Measurements from ENCODE around the gene KRT33A.

Gene KRT33A

DNA sequence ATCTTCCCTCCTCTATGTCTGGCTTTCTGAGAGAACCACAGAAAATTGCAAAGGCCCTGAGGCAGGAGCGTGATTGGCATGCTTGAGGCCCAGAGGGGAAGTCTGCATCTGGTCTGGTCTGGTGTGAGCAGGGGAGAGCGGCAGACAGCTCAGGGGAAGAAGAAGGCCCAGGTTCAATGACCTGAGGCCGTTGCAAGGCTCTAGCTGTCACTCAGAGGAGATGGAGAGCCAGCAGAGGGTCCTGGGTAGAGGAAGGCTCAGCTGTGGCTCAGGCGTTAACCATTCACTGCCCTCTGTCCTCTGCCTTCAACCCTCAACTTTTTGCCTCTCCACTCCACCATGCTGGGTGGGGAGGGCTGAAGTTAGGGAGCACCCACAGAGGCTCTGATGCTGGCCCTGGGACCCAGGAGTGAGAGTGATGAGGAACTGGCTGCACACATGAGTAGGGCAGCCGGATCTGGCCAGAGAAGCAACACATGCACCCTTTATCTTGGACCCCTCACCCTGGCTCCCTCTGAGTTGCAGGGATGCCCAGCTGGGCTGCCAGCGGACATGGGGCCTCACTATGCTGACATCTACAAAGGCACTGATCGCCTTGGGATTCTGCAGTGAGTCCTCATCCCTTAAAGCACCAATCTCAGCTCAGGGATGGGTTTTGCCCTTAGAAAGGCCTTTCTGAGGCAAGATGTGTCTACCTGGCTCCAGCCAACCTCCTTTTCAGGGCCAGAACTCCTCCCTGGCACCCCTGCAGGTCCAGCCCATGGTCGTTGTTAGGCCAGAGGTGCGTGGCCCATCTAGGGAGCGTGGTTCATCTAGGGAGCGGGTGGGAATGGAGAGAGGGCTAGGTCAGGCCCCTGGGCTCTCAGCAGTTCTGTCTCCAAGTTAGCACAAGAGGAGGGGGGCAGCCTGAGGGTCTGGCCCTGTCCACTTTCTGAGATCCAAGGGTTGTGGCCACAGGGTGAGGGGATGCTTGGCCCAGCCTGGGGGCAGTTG lies 27.4 kb downstream of the KRT33A start:
- no peak overlapping the region for H3K4ac ChIP-seq (ENCODE audit: low read depth, low read length)
- H4K91ac ChIP-seq (ENCODE audit: low read depth, low read length): peak overlapping the region; percentile 5
- peaks cover 2% of the 10 kb centered on the region for H3K79me1 ChIP-seq (ENCODE audit: low read length)
- H3K9me3 ChIP-seq (ENCODE audit: insufficient read depth, low read depth, low read length): no peaks in the 10 kb centered on the region
- no peaks in the 10 kb centered on the region for H3K36me3 ChIP-seq (ENCODE audit: control insufficient read depth in 1 of 2, insufficient read depth in 2 of 2, low read length in 2 of 2)
- H3K18ac ChIP-seq (ENCODE audit: low read length): no peak overlapping the region
- no peaks in the 10 kb centered on the region for H3K27me3 ChIP-seq (ENCODE audit: insufficient read depth, low read length)
- WGBS (ENCODE audit: extremely low coverage, insufficient coverage, insufficient read length): no CpG with 5 or more reads among the region's 11 CpGs
- H3K4me1 ChIP-seq (ENCODE audit: control insufficient read depth in 1 of 2, insufficient read depth in 2 of 2, low read length in 2 of 2): peaks cover 6 to 8% of the 10 kb centered on the region in 2 experiments
- H3K9ac ChIP-seq (ENCODE audit: low read length): no peak overlapping the region
- H2BK120ac ChIP-seq (ENCODE audit: insufficient read depth, low read length, poor library complexity): no peak overlapping the region
- H2AFZ ChIP-seq (ENCODE audit: insufficient read depth, low read length, poor library complexity): no peak overlapping the region
- H2BK5ac ChIP-seq (ENCODE audit: low read depth, low read length, poor library complexity): no peak overlapping the region
- no peak overlapping the region for H3K14ac ChIP-seq (ENCODE audit: low read length)
- DNase-seq: peak; percentile 79 to 89
- no peak overlapping the region for H3K4me2 ChIP-seq (ENCODE audit: low read length)
- no peak overlapping the region for H3K27ac ChIP-seq (ENCODE audit: low read depth, low read length)
- peak overlapping the region; percentile 51 for H2AK5ac ChIP-seq (ENCODE audit: low read length)
- no peak overlapping the region for H4K12ac ChIP-seq (ENCODE audit: low read depth, low read length)
- H4K8ac ChIP-seq (ENCODE audit: low read depth, low read length): no peak overlapping the region
- H3K4me3 ChIP-seq (ENCODE audit: low read depth, low read length): no peak overlapping the region
- H3K23ac ChIP-seq (ENCODE audit: low read length): no peak overlapping the region
- no peaks in the 10 kb centered on the region for H3K79me2 ChIP-seq (ENCODE audit: control insufficient read depth, insufficient read depth, low read length, poor library complexity)
- H2BK12ac ChIP-seq (ENCODE audit: low read length): peak overlapping the region; percentile 23

DNA sequence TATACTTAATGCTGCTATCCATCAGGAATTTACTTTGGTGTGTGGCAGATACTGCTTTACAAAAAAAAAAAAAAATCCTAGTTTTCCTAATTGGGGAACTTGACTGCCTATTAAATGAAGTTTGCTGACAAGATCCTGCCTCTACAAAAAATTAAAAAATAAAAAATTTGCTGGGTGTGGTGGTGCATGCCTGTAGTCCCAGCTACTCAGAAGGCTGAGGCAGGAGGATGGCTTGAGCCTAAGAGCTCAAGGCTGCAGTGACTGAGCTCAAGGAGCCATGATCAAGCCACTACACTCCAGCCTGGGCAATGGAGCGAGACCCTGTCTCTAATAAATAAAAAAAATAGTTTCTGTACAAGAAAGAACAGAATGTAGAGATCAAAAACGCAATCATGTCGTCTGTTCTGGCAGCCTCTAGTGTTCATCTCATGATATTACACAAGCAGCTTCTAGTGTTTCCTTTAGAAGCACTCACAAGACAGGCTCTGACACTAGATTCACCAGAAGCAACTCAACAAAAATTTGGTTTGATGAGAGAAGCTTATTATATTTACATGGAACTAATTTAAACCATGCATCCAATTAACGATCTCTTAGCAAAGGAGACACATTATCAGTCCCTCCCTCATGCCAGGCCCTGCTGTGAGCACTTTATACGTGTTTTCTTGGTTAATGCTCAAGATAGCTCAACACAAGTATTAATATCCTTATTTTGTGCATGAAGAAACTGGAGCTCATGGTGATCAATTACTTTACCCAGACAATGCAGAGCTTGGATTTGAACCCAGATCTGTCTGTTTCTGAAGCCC lies 28.3 kb downstream of the KRT33A start:
- no peaks in the 10 kb centered on the region for H3K27me3 ChIP-seq (ENCODE audit: insufficient read depth, low read length)
- H3K79me1 ChIP-seq (ENCODE audit: low read length): peaks cover 2% of the 10 kb centered on the region
- H3K36me3 ChIP-seq (ENCODE audit: control insufficient read depth in 1 of 2, insufficient read depth in 2 of 2, low read length in 2 of 2): no peaks in the 10 kb centered on the region
- H2AK5ac ChIP-seq (ENCODE audit: low read length): no peak overlapping the region
- peak in 1 of 2 donors; percentile 70 for DNase-seq
- H3K18ac ChIP-seq (ENCODE audit: low read length): no peak overlapping the region
- no peak overlapping the region for H4K12ac ChIP-seq (ENCODE audit: low read depth, low read length)
- no peak overlapping the region for H2BK12ac ChIP-seq (ENCODE audit: low read length)
- H3K79me2 ChIP-seq (ENCODE audit: control insufficient read depth, insufficient read depth, low read length, poor library complexity): no peaks in the 10 kb centered on the region
- H3K23ac ChIP-seq (ENCODE audit: low read length): no peak overlapping the region
- no peak overlapping the region for H2BK120ac ChIP-seq (ENCODE audit: insufficient read depth, low read length, poor library complexity)
- H3K4ac ChIP-seq (ENCODE audit: low read depth, low read length): no peak overlapping the region
- H3K9me3 ChIP-seq (ENCODE audit: insufficient read depth, low read depth, low read length): no peaks in the 10 kb centered on the region
- H3K14ac ChIP-seq (ENCODE audit: low read length): no peak overlapping the region
- no peak overlapping the region for H2AFZ ChIP-seq (ENCODE audit: insufficient read depth, low read length, poor library complexity)
- no peak overlapping the region for H2BK5ac ChIP-seq (ENCODE audit: low read depth, low read length, poor library complexity)
- peaks cover 6 to 8% of the 10 kb centered on the region in 2 experiments for H3K4me1 ChIP-seq (ENCODE audit: control insufficient read depth in 1 of 2, insufficient read depth in 2 of 2, low read length in 2 of 2)
- no peak overlapping the region for H4K8ac ChIP-seq (ENCODE audit: low read depth, low read length)
- H3K4me2 ChIP-seq (ENCODE audit: low read length): no peak overlapping the region
- no peak overlapping the region for H4K91ac ChIP-seq (ENCODE audit: low read depth, low read length)
- no peak overlapping the region for H3K9ac ChIP-seq (ENCODE audit: low read length)
- WGBS (ENCODE audit: extremely low coverage, insufficient coverage, insufficient read length): no CpG with 5 or more reads among the region's 5 CpGs
- no peak overlapping the region for H3K4me3 ChIP-seq (ENCODE audit: low read depth, low read length)
- H3K27ac ChIP-seq (ENCODE audit: low read depth, low read length): no peak overlapping the region

DNA sequence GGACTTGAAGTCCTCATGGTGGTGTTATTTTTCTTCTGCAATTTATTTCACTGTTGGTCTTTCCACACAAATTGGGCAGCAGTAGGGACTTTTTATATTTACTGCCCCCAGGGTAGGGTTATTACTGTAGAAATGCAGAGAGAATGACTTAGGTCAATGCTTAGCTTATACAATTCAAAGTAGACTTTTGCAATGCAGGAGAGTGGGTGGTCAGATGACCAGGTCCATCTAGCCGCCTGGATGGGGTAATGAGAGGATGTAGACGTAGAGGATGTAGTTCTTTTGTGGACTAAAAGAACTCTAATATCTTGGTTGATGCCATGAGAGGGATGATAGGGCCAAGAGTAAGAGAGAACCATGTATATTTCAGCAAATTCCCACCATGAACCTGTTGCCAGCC lies 32.4 kb downstream of the KRT33A start:
- H2AK5ac ChIP-seq (ENCODE audit: low read length): no peak overlapping the region
- no peaks in the 10 kb centered on the region for H3K9me3 ChIP-seq (ENCODE audit: insufficient read depth, low read depth, low read length)
- no peaks in the 10 kb centered on the region for H3K36me3 ChIP-seq (ENCODE audit: control insufficient read depth in 1 of 2, insufficient read depth in 2 of 2, low read length in 2 of 2)
- no peak overlapping the region for H3K4me3 ChIP-seq (ENCODE audit: low read depth, low read length)
- H2BK5ac ChIP-seq (ENCODE audit: low read depth, low read length, poor library complexity): no peak overlapping the region
- H3K27me3 ChIP-seq (ENCODE audit: insufficient read depth, low read length): no peaks in the 10 kb centered on the region
- no peak overlapping the region for H3K14ac ChIP-seq (ENCODE audit: low read length)
- no peak overlapping the region for H3K18ac ChIP-seq (ENCODE audit: low read length)
- no peak overlapping the region for H2AFZ ChIP-seq (ENCODE audit: insufficient read depth, low read length, poor library complexity)
- no peak for DNase-seq
- H2BK12ac ChIP-seq (ENCODE audit: low read length): no peak overlapping the region
- no peak overlapping the region for H4K8ac ChIP-seq (ENCODE audit: low read depth, low read length)
- H3K4ac ChIP-seq (ENCODE audit: low read depth, low read length): no peak overlapping the region
- H4K91ac ChIP-seq (ENCODE audit: low read depth, low read length): no peak overlapping the region
- no peak overlapping the region for H3K27ac ChIP-seq (ENCODE audit: low read depth, low read length)
- H3K4me1 ChIP-seq (ENCODE audit: control insufficient read depth in 1 of 2, insufficient read depth in 2 of 2, low read length in 2 of 2): peaks cover 3 to 7% of the 10 kb centered on the region in 2 experiments
- no peak overlapping the region for H4K12ac ChIP-seq (ENCODE audit: low read depth, low read length)
- H3K79me2 ChIP-seq (ENCODE audit: control insufficient read depth, insufficient read depth, low read length, poor library complexity): no peaks in the 10 kb centered on the region
- no peak overlapping the region for H3K23ac ChIP-seq (ENCODE audit: low read length)
- H3K9ac ChIP-seq (ENCODE audit: low read length): no peak overlapping the region
- peaks cover 2% of the 10 kb centered on the region for H3K79me1 ChIP-seq (ENCODE audit: low read length)
- no CpG with 5 or more reads among the region's 2 CpGs for WGBS (ENCODE audit: extremely low coverage, insufficient coverage, insufficient read length)
- H2BK120ac ChIP-seq (ENCODE audit: insufficient read depth, low read length, poor library complexity): no peak overlapping the region
- H3K4me2 ChIP-seq (ENCODE audit: low read length): no peak overlapping the region

DNA sequence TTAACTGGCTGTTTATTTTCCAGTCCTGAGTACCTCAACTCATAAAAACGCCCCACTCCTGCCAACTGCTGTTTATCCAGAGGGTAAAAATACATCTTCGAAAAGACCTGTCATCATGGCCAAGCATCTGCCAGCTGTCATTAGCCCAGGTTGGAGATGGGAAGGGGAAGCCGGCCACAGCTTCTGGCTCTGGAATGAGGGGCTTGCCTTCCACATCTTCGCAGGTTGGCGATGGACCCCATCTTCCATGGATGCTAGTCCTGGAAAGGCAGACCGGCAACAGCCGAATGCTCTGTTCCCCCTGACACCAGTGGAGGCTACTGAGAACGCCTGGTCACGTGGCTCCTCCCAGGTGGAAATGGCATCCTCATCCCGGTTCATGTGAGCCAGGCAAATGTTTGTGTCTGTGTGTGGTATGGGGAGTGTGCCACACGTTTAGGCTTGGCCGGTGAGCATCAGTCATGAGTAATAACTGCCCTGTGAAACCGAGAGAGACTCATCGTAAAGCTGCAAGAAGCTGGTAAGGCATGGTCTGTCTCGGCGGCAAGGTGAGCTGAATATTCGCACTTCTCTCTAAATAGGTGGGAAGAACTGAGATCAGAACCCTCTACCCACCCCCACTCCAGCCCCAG lies 34.7 kb downstream of the KRT33A start:
- Histone ChIP-seq H3K4me1 (ENCODE audit: control insufficient read depth in 1 of 2, insufficient read depth in 2 of 2, low read length in 2 of 2) (no peaks in the 10 kb centered on the region), H3K9me3 (ENCODE audit: insufficient read depth, low read depth, low read length) (no peaks in the 10 kb centered on the region), H2BK120ac (ENCODE audit: insufficient read depth, low read length, poor library complexity) (no peak overlapping the region), H4K91ac (ENCODE audit: low read depth, low read length) (no peak overlapping the region), H3K23ac (ENCODE audit: low read length) (no peak overlapping the region), H2BK5ac (ENCODE audit: low read depth, low read length, poor library complexity) (no peak overlapping the region), H3K4ac (ENCODE audit: low read depth, low read length) (no peak overlapping the region), H3K36me3 (ENCODE audit: control insufficient read depth in 1 of 2, insufficient read depth in 2 of 2, low read length in 2 of 2) (no peaks in the 10 kb centered on the region), H3K18ac (ENCODE audit: low read length) (no peak overlapping the region), H2AFZ (ENCODE audit: insufficient read depth, low read length, poor library complexity) (no peak overlapping the region), H3K4me2 (ENCODE audit: low read length) (no peak overlapping the region), H4K8ac (ENCODE audit: low read depth, low read length) (no peak overlapping the region), H4K12ac (ENCODE audit: low read depth, low read length) (no peak overlapping the region), H3K14ac (ENCODE audit: low read length) (no peak overlapping the region), H3K4me3 (ENCODE audit: low read depth, low read length) (no peak overlapping the region), H3K9ac (ENCODE audit: low read length) (no peak overlapping the region), H3K27me3 (ENCODE audit: insufficient read depth, low read length) (no peaks in the 10 kb centered on the region), H3K27ac (ENCODE audit: low read depth, low read length) (no peak overlapping the region), H2BK12ac (ENCODE audit: low read length) (no peak overlapping the region), H3K79me1 (ENCODE audit: low read length) (no peaks in the 10 kb centered on the region), H3K79me2 (ENCODE audit: control insufficient read depth, insufficient read depth, low read length, poor library complexity) (no peaks in the 10 kb centered on the region), H2AK5ac (ENCODE audit: low read length) (no peak overlapping the region)
- DNase-seq: no peak
- WGBS (ENCODE audit: extremely low coverage, insufficient coverage, insufficient read length): no CpG with 5 or more reads among the region's 17 CpGs
